Liver (tissue), 9 donors: ENCODE data around the gene SELENOO. TPM values are rescaled to one million over a fixed set of nuclear protein-coding genes. Genes with fewer than 3 reads are reported as not detected.
A peak's percentile ranks its signal among the peaks of the same experiment; 100 is the strongest.
"Not testable (repeated sequence)": the region's sequence is repeated elsewhere in the genome, so short reads cannot be mapped to it uniquely, and the experiment has no call there.

Experiments used
- DNase-seq: peaks from one replicate; pipeline ENCODE4 v3.0.0-alpha.2; 2017; ENCODE audit warnings: low spot score
- H3K27ac ChIP-seq, 2 donors: one replicate each; pipeline ENCODE4 v1.7.0; 2013; ENCODE audit warnings: inconsistent platforms in 2 of 2, low read length in 2 of 2, control low read depth in 1 of 2, low read depth in 1 of 2, mild to moderate bottlenecking in 1 of 2
- H3K27me3 ChIP-seq, 4 donors: one replicate each; pipeline versions ENCODE4 v1.6.1 to v1.7.0; 2013; ENCODE audit warnings: low read length in 3 of 4, inconsistent platforms in 1 of 4, mild to moderate bottlenecking in 1 of 4, moderate library complexity in 1 of 4; ENCODE audit not compliant: control insufficient read depth in 4 of 4, insufficient read depth in 4 of 4
- H3K36me3 ChIP-seq, 4 donors: one replicate each; pipeline versions ENCODE4 v1.6.1 to v1.7.0; 2013; ENCODE audit warnings: low read length in 3 of 4, mild to moderate bottlenecking in 3 of 4, low read depth in 1 of 4, moderate library complexity in 1 of 4; ENCODE audit not compliant: control insufficient read depth in 4 of 4, insufficient read depth in 3 of 4
- H3K4me1 ChIP-seq, 4 donors: one replicate each; pipeline versions ENCODE4 v1.6.1 to v1.7.0; 2013; ENCODE audit warnings: low read length in 3 of 4, mild to moderate bottlenecking in 3 of 4, moderate library complexity in 1 of 4; ENCODE audit not compliant: control insufficient read depth in 4 of 4, insufficient read depth in 4 of 4
- H3K4me3 ChIP-seq, 3 donors: one replicate each; pipeline versions ENCODE4 v1.6.1 to v1.7.0; 2013; ENCODE audit warnings: low read length in 3 of 3, control low read depth in 1 of 3, low read depth in 1 of 3, mild to moderate bottlenecking in 1 of 3
- H3K9ac ChIP-seq, 2 donors: one replicate each; pipeline ENCODE4 v1.7.0; 2013; ENCODE audit warnings: low read length in 2 of 2, mild to moderate bottlenecking in 2 of 2, moderate library complexity in 2 of 2, control low read depth in 1 of 2, low read depth in 1 of 2
- H3K9me3 ChIP-seq, 4 donors: one replicate each; pipeline versions ENCODE4 v1.6.1 to v1.7.0; 2013; ENCODE audit warnings: low read length in 3 of 4; ENCODE audit not compliant: control insufficient read depth in 4 of 4
- EGR1 ChIP-seq, 2 donors: IDR thresholded peaks; 2 replicates each; pipeline ENCODE4 v1.6.1; 2016 to 2018; ENCODE audit warnings: antibody characterized with exemption in 2 of 2, low read depth in 2 of 2
- FOXA1 ChIP-seq: IDR thresholded peaks from 2 replicates; pipeline ENCODE4 v1.6.1; 2016; ENCODE audit warnings: antibody characterized with exemption
- FOXA2 ChIP-seq: IDR thresholded peaks from 2 replicates; pipeline ENCODE4 v1.6.1; 2016; ENCODE audit warnings: antibody characterized with exemption
- GABPA ChIP-seq, 2 donors: IDR thresholded peaks in 1 of 2; conservative IDR thresholded peaks in 1 of 2; 2 replicates each; pipeline ENCODE4 v1.6.1; 2016; ENCODE audit warnings: antibody characterized with exemption in 2 of 2, mild to moderate bottlenecking in 1 of 2, moderate library complexity in 1 of 2
- HNF4A ChIP-seq, 2 donors: conservative IDR thresholded peaks; 2 replicates each; pipeline ENCODE4 v1.6.1; 2016; ENCODE audit warnings: antibody characterized with exemption in 2 of 2, mild to moderate bottlenecking in 2 of 2
- HNF4G ChIP-seq: IDR thresholded peaks from 2 replicates; pipeline ENCODE4 v1.6.1; 2016; ENCODE audit warnings: antibody characterized with exemption
- JUND ChIP-seq, 2 donors: IDR thresholded peaks; 2 replicates each; pipeline ENCODE4 v1.6.1; 2016; ENCODE audit warnings: antibody characterized with exemption in 2 of 2
- NR2F2 ChIP-seq: IDR thresholded peaks from 2 replicates; pipeline ENCODE4 v1.6.1; 2016; ENCODE audit warnings: antibody characterized with exemption
- RAD21 ChIP-seq, 2 donors: IDR thresholded peaks; 2 replicates each; pipeline ENCODE4 v1.6.1; 2016; ENCODE audit warnings: antibody characterized with exemption in 2 of 2, mild to moderate bottlenecking in 2 of 2
- RXRA ChIP-seq, 2 donors: IDR thresholded peaks; 2 replicates each; pipeline ENCODE4 v1.6.1; 2017 to 2018; ENCODE audit warnings: antibody characterized with exemption in 2 of 2, mild to moderate bottlenecking in 1 of 2
- SP1 ChIP-seq: IDR thresholded peaks from 2 replicates; pipeline ENCODE4 v1.6.1; 2018; ENCODE audit warnings: antibody characterized with exemption, mild to moderate bottlenecking
- TAF1 ChIP-seq: conservative IDR thresholded peaks from 2 replicates; pipeline ENCODE4 v1.6.1; 2016; ENCODE audit warnings: antibody characterized with exemption, mild to moderate bottlenecking
- YY1 ChIP-seq: IDR thresholded peaks from 2 replicates; pipeline ENCODE4 v1.6.1; 2016; ENCODE audit warnings: antibody characterized with exemption, mild to moderate bottlenecking
- WGBS: extraction: QIAGEN DNeasy Blood & Tissue Kit; methylation state at CpG from one replicate; pipeline ENCODE4 v1.1.7; 2013; 5-methylcytosine and 5-hydroxymethylcytosine counted together
- polyA plus RNA-seq, 2 donors: library from polyadenylated mRNA; stranded (reverse) in 1 of 2; unstranded in 1 of 2; fragments of 200-250 nt in 1 of 2; fragments of >200 nt in 1 of 2; fragmentation: Nextera tagmentation in 1 of 2; extraction: Ambion mirVana in 1 of 2; gene quantifications; one replicate each; pipeline versions ENCODE4 v1.2.1 to v1.2.3, GENCODE V29; 2013 to 2015
- total RNA-seq, 2 donors: library from RNA; depleted of rRNA; stranded (reverse); fragments of >200 nt; gene quantifications; one replicate each; pipeline ENCODE4 v1.2.3, GENCODE V29; 2014
- TF ChIP-seq, protein P1 (sequence below): IDR thresholded peaks from 2 replicates; pipeline ENCODE4 v1.6.1; 2016; ENCODE audit warnings: antibody characterized with exemption
- TF ChIP-seq, protein P2 (sequence below): IDR thresholded peaks from 2 replicates; pipeline ENCODE4 v1.6.1; 2016; ENCODE audit warnings: antibody characterized with exemption, mild to moderate bottlenecking
- TF ChIP-seq, protein P3 (sequence below): IDR thresholded peaks from 2 replicates; pipeline ENCODE4 v1.6.1; 2016; ENCODE audit warnings: antibody characterized with exemption
- TF ChIP-seq, protein P4 (sequence below): IDR thresholded peaks from 2 replicates; pipeline ENCODE4 v1.6.1; 2016; ENCODE audit warnings: antibody characterized with exemption
- donor health status: healthy.
- donor health status: healthy.
- donor health status: healthy.
- donor health status: healthy.
- donor health status: healthy.

SELENOO gene
- total and polyA plus RNA-seq, 4 donors = 16.4 to 59.2 (median 42.2) TPM

DNA sequence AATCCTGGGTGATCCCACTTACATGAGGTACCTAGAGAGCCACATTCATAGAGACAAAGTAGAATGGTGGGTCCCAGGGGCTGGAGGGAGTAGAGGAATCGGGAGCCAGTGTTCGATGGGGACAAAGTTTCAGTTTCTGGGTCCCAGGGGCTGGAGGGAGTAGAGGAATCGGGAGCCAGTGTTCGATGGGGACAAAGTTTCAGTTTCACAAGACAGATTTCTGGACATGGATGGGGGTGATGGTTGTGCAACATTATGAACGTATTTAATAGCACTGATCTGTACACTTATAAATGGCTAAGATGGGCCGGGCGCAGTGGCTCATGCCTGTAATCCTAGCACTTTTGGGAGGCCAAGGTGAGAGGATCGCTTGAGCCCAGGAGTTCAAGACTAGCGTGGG is 4.2 kb downstream of the SELENOO start:
- peaks cover 8 to 78% (median 48%) of the 10 kb centered on the region in 4 donors for H3K4me1 ChIP-seq
- H3K9ac ChIP-seq = peak overlapping the region in 1 of 2 donors; percentile 59
- not testable (repeated sequence) for DNase-seq, H3K9me3 ChIP-seq, H3K27me3 ChIP-seq
- H3K4me3 ChIP-seq = peak overlapping the region; percentile 35 to 46 (median 39)
- peak overlapping the region; percentile 89 to 93 for H3K27ac ChIP-seq
- peak in 1 of 2 donors; percentile 34 for TF ChIP-seq RAD21 (IDR thresholded peaks at IDR 0.05)
- TF ChIP-seq, protein P1, sequence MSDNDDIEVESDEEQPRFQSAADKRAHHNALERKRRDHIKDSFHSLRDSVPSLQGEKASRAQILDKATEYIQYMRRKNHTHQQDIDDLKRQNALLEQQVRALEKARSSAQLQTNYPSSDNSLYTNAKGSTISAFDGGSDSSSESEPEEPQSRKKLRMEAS = peak; percentile 34
- peak; percentile 84 for TF ChIP-seq HNF4G
- TF ChIP-seq SP1 = peak; percentile 88
- TF ChIP-seq, protein P2, sequence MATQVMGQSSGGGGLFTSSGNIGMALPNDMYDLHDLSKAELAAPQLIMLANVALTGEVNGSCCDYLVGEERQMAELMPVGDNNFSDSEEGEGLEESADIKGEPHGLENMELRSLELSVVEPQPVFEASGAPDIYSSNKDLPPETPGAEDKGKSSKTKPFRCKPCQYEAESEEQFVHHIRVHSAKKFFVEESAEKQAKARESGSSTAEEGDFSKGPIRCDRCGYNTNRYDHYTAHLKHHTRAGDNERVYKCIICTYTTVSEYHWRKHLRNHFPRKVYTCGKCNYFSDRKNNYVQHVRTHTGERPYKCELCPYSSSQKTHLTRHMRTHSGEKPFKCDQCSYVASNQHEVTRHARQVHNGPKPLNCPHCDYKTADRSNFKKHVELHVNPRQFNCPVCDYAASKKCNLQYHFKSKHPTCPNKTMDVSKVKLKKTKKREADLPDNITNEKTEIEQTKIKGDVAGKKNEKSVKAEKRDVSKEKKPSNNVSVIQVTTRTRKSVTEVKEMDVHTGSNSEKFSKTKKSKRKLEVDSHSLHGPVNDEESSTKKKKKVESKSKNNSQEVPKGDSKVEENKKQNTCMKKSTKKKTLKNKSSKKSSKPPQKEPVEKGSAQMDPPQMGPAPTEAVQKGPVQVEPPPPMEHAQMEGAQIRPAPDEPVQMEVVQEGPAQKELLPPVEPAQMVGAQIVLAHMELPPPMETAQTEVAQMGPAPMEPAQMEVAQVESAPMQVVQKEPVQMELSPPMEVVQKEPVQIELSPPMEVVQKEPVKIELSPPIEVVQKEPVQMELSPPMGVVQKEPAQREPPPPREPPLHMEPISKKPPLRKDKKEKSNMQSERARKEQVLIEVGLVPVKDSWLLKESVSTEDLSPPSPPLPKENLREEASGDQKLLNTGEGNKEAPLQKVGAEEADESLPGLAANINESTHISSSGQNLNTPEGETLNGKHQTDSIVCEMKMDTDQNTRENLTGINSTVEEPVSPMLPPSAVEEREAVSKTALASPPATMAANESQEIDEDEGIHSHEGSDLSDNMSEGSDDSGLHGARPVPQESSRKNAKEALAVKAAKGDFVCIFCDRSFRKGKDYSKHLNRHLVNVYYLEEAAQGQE = peak; percentile 84
- TF ChIP-seq HNF4A (conservative IDR thresholded peaks at IDR 0.05) = peak; percentile 93 to 94
- peak; percentile 47 for TF ChIP-seq TAF1
- TF ChIP-seq YY1 = peak; percentile 92
- peak; percentile 76 to 89 for TF ChIP-seq RXRA (IDR thresholded peaks at IDR 0.05)
- TF ChIP-seq JUND (IDR thresholded peaks at IDR 0.05) = peak in 1 of 2 donors; percentile 34
- TF ChIP-seq, protein P3, sequence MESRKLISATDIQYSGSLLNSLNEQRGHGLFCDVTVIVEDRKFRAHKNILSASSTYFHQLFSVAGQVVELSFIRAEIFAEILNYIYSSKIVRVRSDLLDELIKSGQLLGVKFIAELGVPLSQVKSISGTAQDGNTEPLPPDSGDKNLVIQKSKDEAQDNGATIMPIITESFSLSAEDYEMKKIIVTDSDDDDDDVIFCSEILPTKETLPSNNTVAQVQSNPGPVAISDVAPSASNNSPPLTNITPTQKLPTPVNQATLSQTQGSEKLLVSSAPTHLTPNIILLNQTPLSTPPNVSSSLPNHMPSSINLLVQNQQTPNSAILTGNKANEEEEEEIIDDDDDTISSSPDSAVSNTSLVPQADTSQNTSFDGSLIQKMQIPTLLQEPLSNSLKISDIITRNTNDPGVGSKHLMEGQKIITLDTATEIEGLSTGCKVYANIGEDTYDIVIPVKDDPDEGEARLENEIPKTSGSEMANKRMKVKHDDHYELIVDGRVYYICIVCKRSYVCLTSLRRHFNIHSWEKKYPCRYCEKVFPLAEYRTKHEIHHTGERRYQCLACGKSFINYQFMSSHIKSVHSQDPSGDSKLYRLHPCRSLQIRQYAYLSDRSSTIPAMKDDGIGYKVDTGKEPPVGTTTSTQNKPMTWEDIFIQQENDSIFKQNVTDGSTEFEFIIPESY = peak; percentile 59
- peak; percentile 11 for TF ChIP-seq FOXA2
- WGBS = 34% methylated on average over 9 of the region's 9 CpGs
- peaks cover 0 to 15% (median 8%) of the 10 kb centered on the region in 4 donors for H3K36me3 ChIP-seq

DNA sequence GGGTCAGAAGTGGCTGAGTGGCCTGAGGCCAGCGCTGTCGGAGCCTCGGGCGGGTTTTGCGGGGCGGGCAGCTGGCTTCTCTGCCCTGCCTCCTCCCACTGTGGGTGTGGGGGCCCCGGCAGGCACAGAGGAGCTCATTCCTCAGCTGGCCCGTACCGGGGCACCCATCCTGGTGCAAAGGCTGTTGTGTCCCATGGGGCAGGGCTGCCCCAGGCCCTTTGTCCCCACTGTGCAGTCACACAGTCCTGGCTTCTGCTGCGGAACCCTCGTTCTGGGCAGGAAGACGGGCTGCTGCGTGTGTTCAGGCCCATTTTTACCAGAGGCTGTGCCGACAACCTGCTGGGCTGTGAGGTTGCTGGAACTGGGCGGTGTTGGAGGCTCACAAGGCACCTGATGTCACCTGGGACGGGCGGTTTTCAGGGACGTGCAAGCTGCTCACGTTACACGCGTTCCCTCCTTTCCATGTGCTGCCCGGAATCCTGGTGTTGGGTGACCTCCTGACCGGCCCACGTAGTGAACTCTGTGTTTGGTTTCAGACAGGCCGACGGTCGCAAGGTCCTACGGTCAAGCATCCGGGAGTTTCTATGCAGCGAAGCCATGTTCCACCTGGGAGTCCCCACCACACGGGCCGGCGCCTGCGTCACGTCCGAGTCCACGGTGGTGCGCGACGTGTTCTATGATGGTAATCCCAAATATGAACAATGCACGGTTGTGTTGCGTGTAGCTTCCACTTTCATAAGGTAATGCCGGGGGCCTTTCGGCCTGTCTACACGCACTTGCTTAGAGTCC is 5.2 kb downstream of the SELENOO start:
- Histone ChIP-seq H3K9me3 (no peaks in the 10 kb centered on the region), H3K4me3 (peak overlapping the region in 2 of 3 donors; percentile 30 to 35), H3K27ac (peak overlapping the region; percentile 87 to 93), H3K4me1 (peaks cover 8 to 82% (median 51%) of the 10 kb centered on the region in 4 donors), H3K27me3 (no peaks in the 10 kb centered on the region), H3K36me3 (peaks cover 0 to 25% (median 13%) of the 10 kb centered on the region in 4 donors), H3K9ac (peak overlapping the region in 1 of 2 donors; percentile 40)
- peak; percentile 57 for DNase-seq
- WGBS = 41% methylated on average over 45 of the region's 45 CpGs
- peak; percentile 37 for TF ChIP-seq HNF4G
- TF ChIP-seq YY1 = peak; percentile 85
- TF ChIP-seq RAD21 (IDR thresholded peaks at IDR 0.05) = no peak
- TF ChIP-seq JUND (IDR thresholded peaks at IDR 0.05) = peak; percentile 32 to 47
- peak; percentile 43 for TF ChIP-seq FOXA2
- peak; percentile 98 to 99 for TF ChIP-seq RXRA (IDR thresholded peaks at IDR 0.05)
- peak in 1 of 2 donors; percentile 52 for TF ChIP-seq GABPA (IDR thresholded peaks at IDR 0.05 in 1 of 2, conservative IDR thresholded peaks at IDR 0.05 in 1 of 2)
- TF ChIP-seq EGR1 (IDR thresholded peaks at IDR 0.05; ENCODE audit: low read depth in 2 of 2) = peak in 1 of 2 donors; percentile 52
- TF ChIP-seq, protein P2 = peak; percentile 80
- TF ChIP-seq, protein P3 = no peak
- TF ChIP-seq FOXA1 = no peak
- peak; percentile 73 for TF ChIP-seq NR2F2
- TF ChIP-seq TAF1 = peak; percentile 97
- TF ChIP-seq, protein P4, sequence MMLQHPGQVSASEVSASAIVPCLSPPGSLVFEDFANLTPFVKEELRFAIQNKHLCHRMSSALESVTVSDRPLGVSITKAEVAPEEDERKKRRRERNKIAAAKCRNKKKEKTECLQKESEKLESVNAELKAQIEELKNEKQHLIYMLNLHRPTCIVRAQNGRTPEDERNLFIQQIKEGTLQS = no peak
